ENCODE measurements around the gene IER5. TPM values are rescaled to one million over a fixed set of nuclear protein-coding genes. Genes with fewer than 3 reads are reported as not detected.
A peak's percentile ranks its signal among the peaks of the same experiment; 100 is the strongest.

IER5 gene
- total and polyA plus RNA-seq, 2 of the 13 experiments (the other 11 are each of a cell fraction or from before 2014, with no cell fraction given), result 2.5 to 3.5 TPM

DNA sequence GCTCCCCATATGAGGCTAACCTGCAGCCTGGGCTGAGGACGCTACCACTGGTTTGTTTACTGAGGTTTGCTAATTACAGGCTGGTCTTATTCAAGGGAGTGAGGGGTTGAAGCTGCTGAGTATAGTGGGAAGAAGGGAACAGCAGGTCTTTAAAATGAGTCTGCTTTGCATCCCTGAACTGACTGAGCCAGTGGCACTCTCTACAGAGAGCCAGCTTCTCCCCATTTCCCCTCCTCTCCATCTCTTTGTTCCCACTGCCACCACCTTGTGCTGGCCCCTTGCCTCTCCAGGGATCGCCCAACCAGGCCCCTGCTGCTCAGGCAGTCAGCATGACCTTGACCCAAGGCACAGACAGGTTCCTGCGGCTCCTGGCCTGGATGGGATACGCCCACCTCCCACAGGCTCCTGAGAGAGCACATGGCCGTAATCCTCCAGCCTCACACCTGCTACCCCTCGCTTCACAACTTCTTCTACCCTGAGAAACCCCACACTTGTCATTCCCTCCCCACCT, 45.0 kb downstream of the IER5 start (continued):
- TF ChIP-seq KIAA2018 (CRISPR knock-in tag; IDR thresholded peaks at IDR 0.05; ENCODE audit: borderline replicate concordance), result no peak
- TF ChIP-seq ZSCAN21 (CRISPR knock-in tag; IDR thresholded peaks at IDR 0.05; ENCODE audit: borderline replicate concordance), result no peak; the same call in 1 of the 2 replicates
- no peak for TF ChIP-seq ATRX (CRISPR knock-in tag; IDR thresholded peaks at IDR 0.05; ENCODE audit: borderline replicate concordance)
- TF ChIP-seq ADNP (CRISPR knock-in tag; IDR thresholded peaks at IDR 0.05), result no peak
- no peak for TF ChIP-seq SRF (IDR thresholded peaks at IDR 0.05; ENCODE audit: low read depth, low read length)
- no peak for TF ChIP-seq JUND (CRISPR knock-in tag; IDR thresholded peaks at IDR 0.05)
- no peak for TF ChIP-seq KLF9 (CRISPR knock-in tag; IDR thresholded peaks at IDR 0.05; ENCODE audit: low read depth)
- no peak for TF ChIP-seq GZF1 (CRISPR knock-in tag; IDR thresholded peaks at IDR 0.05)
- TF ChIP-seq TCF7 (IDR thresholded peaks at IDR 0.05; ENCODE audit: low read depth), result no peak
- no peak for TF ChIP-seq SRSF9 (IDR thresholded peaks at IDR 0.05; ENCODE audit: borderline replicate concordance, insufficient read depth, low read depth, low read length, poor library complexity, severe bottlenecking)
- TF ChIP-seq RNF219 (CRISPR knock-in tag; IDR thresholded peaks at IDR 0.05), result no peak
- TF ChIP-seq ZNF382 (CRISPR knock-in tag; IDR thresholded peaks at IDR 0.05; ENCODE audit: borderline replicate concordance), result no peak
- no peak for TF ChIP-seq SMC3 (IDR thresholded peaks at IDR 0.05; ENCODE audit: low read length)
- TF ChIP-seq CSRNP2 (CRISPR knock-in tag; conservative IDR thresholded peaks at IDR 0.05; ENCODE audit: low read depth), result no peak
- TF ChIP-seq, protein P1, sequence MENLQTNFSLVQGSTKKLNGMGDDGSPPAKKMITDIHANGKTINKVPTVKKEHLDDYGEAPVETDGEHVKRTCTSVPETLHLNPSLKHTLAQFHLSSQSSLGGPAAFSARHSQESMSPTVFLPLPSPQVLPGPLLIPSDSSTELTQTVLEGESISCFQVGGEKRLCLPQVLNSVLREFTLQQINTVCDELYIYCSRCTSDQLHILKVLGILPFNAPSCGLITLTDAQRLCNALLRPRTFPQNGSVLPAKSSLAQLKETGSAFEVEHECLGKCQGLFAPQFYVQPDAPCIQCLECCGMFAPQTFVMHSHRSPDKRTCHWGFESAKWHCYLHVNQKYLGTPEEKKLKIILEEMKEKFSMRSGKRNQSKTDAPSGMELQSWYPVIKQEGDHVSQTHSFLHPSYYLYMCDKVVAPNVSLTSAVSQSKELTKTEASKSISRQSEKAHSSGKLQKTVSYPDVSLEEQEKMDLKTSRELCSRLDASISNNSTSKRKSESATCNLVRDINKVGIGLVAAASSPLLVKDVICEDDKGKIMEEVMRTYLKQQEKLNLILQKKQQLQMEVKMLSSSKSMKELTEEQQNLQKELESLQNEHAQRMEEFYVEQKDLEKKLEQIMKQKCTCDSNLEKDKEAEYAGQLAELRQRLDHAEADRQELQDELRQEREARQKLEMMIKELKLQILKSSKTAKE (CRISPR knock-in tag; IDR thresholded peaks at IDR 0.05; ENCODE audit: borderline replicate concordance), result peak; percentile 64; the same call in 1 of the 2 replicates
- no peak for TF ChIP-seq ZNF616 (CRISPR knock-in tag; IDR thresholded peaks at IDR 0.05; ENCODE audit: low read depth)
